Erythroblast (primary cell): ENCODE data around the gene NBEAL2.

Source experiments
- GATA1 ChIP-seq: IDR thresholded peaks from 2 replicates; pipeline ENCODE4 v1.6.1; 2011; ENCODE audit warnings: low read depth, mild to moderate bottlenecking, control low read depth, low read length, moderate library complexity
- POLR2A ChIP-seq: IDR thresholded peaks from 2 replicates; pipeline ENCODE4 v1.6.1; 2011; ENCODE audit warnings: mild to moderate bottlenecking, low read length

DNA sequence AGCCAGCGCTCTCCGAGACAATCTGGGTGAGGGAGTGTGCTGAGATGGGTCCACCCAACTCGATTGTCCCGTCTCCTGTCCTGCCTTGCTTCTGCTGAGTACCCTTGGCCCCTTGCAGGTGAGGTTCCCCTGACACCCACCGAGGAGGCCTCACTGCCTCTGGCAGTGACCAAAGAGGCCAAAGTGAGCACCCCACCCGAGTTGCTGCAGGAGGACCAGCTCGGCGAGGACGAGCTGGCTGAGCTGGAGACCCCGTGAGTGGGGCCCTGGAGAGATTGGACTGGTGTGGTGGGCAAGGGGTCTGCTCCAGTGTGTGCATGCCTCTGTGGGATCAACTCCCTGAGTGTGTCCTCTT lies 23.6 kb downstream of the NBEAL2 start:
- TF ChIP-seq POLR2A (no peak), GATA1 (no peak)
